H1 (cell line): ENCODE measurements around the gene MAML1. TPM values are rescaled to one million over a fixed set of nuclear protein-coding genes. Genes with fewer than 3 reads are reported as not detected.

Source experiments
- CTCF ChIA-PET: fragments of 300-600 bp; sonication (Branson Sonifier 250); formaldehyde crosslinking; loops from one replicate; lab custom pipeline; 2021; ENCODE audit not compliant: partially characterized antibody; lab: Charles Lee
- POLR2A ChIA-PET: fragments of 300-600 bp; sonication (Branson Sonifier 250); formaldehyde crosslinking; loops from one replicate; lab custom pipeline; 2021; ENCODE audit warnings: inconsistent platforms; ENCODE audit not compliant: partially characterized antibody; lab: Charles Lee
- DNase-seq, 2 experiments: peaks; one replicate each; pipeline versions ENCODE4 v3.0.0 to v3.0.0-alpha.2; 2010 to 2022; ENCODE audit warnings: low spot score in 2 of 2, low read depth in 1 of 2, mixed read lengths in 1 of 2
- FAIRE-seq: peaks from 2 replicates; lab custom pipeline; 2011; peaks lifted over from hg19 to GRCh38; lab: Jason Lieb, UNC
- H2AFZ ChIP-seq: 2 replicates; pipeline ENCODE4 v1.8.1; 2012; ENCODE audit warnings: low read length, inconsistent platforms
- H2AK5ac ChIP-seq: 2 replicates; pipeline ENCODE4 v1.6.1; 2013; ENCODE audit warnings: low read depth, low read length
- H2BK120ac ChIP-seq: replicated peaks from 2 replicates; pipeline ENCODE3; 2013; ENCODE audit warnings: low read depth, low read length, inconsistent platforms
- H2BK12ac ChIP-seq: 2 replicates; pipeline ENCODE4 v1.6.1; 2013; ENCODE audit warnings: low read depth, low read length
- H2BK15ac ChIP-seq: 2 replicates; pipeline ENCODE4 v1.6.1; 2013; ENCODE audit warnings: low read length
- H2BK20ac ChIP-seq: 2 replicates; pipeline ENCODE4 v1.6.1; 2013; ENCODE audit warnings: low read length
- H2BK5ac ChIP-seq: 2 replicates; pipeline ENCODE4 v1.6.1; 2013; ENCODE audit warnings: low read depth, low read length
- H3K14ac ChIP-seq: 2 replicates; pipeline ENCODE4 v1.6.1; 2013; ENCODE audit warnings: inconsistent platforms; ENCODE audit not compliant: insufficient read length
- H3K18ac ChIP-seq: 2 replicates; pipeline ENCODE4 v1.6.1; 2013; ENCODE audit warnings: low read length; ENCODE audit errors: extremely low read depth
- H3K23ac ChIP-seq: 2 replicates; pipeline ENCODE4 v1.6.1; 2013; ENCODE audit warnings: inconsistent platforms; ENCODE audit not compliant: insufficient read length
- H3K23me2 ChIP-seq: 2 replicates; pipeline ENCODE4 v1.6.1; 2013; ENCODE audit warnings: low read depth, low read length
- H3K27ac ChIP-seq: 2 replicates; pipeline ENCODE4 v1.6.1; 2011; ENCODE audit warnings: low read depth, low read length, inconsistent platforms
- H3K27me3 ChIP-seq, 4 experiments: replicated peaks in 1 of 4; 1 replicate in 1 of 4; 2 replicates in 3 of 4; pipeline versions ENCODE4 v1.6.1 to v1.8.1; 2011 to 2013; ENCODE audit warnings: low read length in 3 of 4, mild to moderate bottlenecking in 3 of 4, inconsistent platforms in 2 of 4, mixed read lengths in 2 of 4, moderate library complexity in 1 of 4; ENCODE audit not compliant: control insufficient read depth in 3 of 4, insufficient read depth in 3 of 4; ENCODE audit errors: extremely low read depth in 1 of 4
- H3K36me3 ChIP-seq, 4 experiments: 2 replicates each; pipeline versions ENCODE4 v1.6.1 to v1.8.1; 2011 to 2013; ENCODE audit warnings: mild to moderate bottlenecking in 4 of 4, low read length in 3 of 4, moderate library complexity in 2 of 4, control low read depth in 1 of 4, inconsistent platforms in 1 of 4; ENCODE audit not compliant: insufficient read depth in 4 of 4, control insufficient read depth in 2 of 4
- H3K4ac ChIP-seq: replicated peaks from 2 replicates; pipeline ENCODE3; 2013; ENCODE audit warnings: low read length, low read depth, mixed read lengths, inconsistent platforms; ENCODE audit not compliant: insufficient read length
- H3K4me1 ChIP-seq, 4 experiments: replicated peaks in 1 of 4; 1 replicate in 1 of 4; 2 replicates in 3 of 4; pipeline versions ENCODE4 v1.6.1 to v1.8.1; 2011 to 2013; ENCODE audit warnings: low read length in 3 of 4, inconsistent platforms in 2 of 4, mixed read lengths in 1 of 4; ENCODE audit not compliant: insufficient read depth in 4 of 4, control insufficient read depth in 3 of 4
- H3K4me2 ChIP-seq, 2 experiments: 2 replicates each; pipeline versions ENCODE4 v1.6.1 to v1.8.1; 2011 to 2013; ENCODE audit warnings: low read depth in 2 of 2, low read length in 2 of 2, control low read depth in 1 of 2, inconsistent platforms in 1 of 2, mild to moderate bottlenecking in 1 of 2; ENCODE audit not compliant: insufficient read depth in 1 of 2
- H3K4me3 ChIP-seq, 4 experiments: fragments of 200-600, 300-600 bp in 1 of 4; sonication (generic), shearing (Covaris generic), sonication (Bioruptor Twin) in 1 of 4; 2 replicates each; pipeline versions ENCODE4 v1.5.1 to v1.8.1; 2011 to 2016; ENCODE audit warnings: low read length in 4 of 4, low read depth in 3 of 4, control low read depth in 2 of 4, inconsistent platforms in 2 of 4, mild to moderate bottlenecking in 2 of 4, mixed read lengths in 1 of 4, moderate library complexity in 1 of 4; ENCODE audit not compliant: insufficient read depth in 2 of 4; ENCODE audit errors: extremely low read depth in 1 of 4
- H3K56ac ChIP-seq: replicated peaks from 2 replicates; pipeline ENCODE3; 2013; ENCODE audit warnings: low read depth, mild to moderate bottlenecking, mixed read lengths, low read length, inconsistent platforms; ENCODE audit not compliant: insufficient read length
- H3K79me1 ChIP-seq: 2 replicates; pipeline ENCODE4 v1.6.1; 2013; ENCODE audit warnings: low read depth, low read length, control low read depth
- H3K79me2 ChIP-seq, 2 experiments: 2 replicates each; pipeline versions ENCODE4 v1.6.1 to v1.8.1; 2012 to 2013; ENCODE audit warnings: low read length in 2 of 2, mild to moderate bottlenecking in 2 of 2, inconsistent platforms in 1 of 2; ENCODE audit not compliant: insufficient read depth in 2 of 2, control insufficient read depth in 1 of 2
- H3K9ac ChIP-seq, 4 experiments: replicated peaks in 1 of 4; 1 replicate in 1 of 4; 2 replicates in 3 of 4; pipeline versions ENCODE4 v1.6.1 to v1.8.1; 2011 to 2013; ENCODE audit warnings: low read depth in 3 of 4, low read length in 3 of 4, control low read depth in 2 of 4, mild to moderate bottlenecking in 2 of 4, moderate library complexity in 2 of 4, inconsistent platforms in 1 of 4; ENCODE audit errors: extremely low read depth in 1 of 4
- H3K9me3 ChIP-seq, 2 experiments: 2 replicates each; pipeline versions ENCODE4 v1.6.1 to v1.8.1; 2012 to 2013; ENCODE audit warnings: mild to moderate bottlenecking in 2 of 2, moderate library complexity in 2 of 2, control low read depth in 1 of 2, inconsistent platforms in 1 of 2, low read depth in 1 of 2, low read length in 1 of 2, mixed read lengths in 1 of 2; ENCODE audit not compliant: insufficient read depth in 2 of 2
- H4K20me1 ChIP-seq, 2 experiments: replicated peaks in 1 of 2; 2 replicates each; pipeline versions ENCODE3 to v1.8.1; 2011 to 2013; ENCODE audit warnings: inconsistent platforms in 2 of 2, low read length in 2 of 2, mild to moderate bottlenecking in 1 of 2; ENCODE audit not compliant: insufficient read depth in 2 of 2, control insufficient read depth in 1 of 2
- H4K5ac ChIP-seq: 2 replicates; pipeline ENCODE4 v1.6.1; 2013; ENCODE audit warnings: low read length, low read depth, mixed read lengths, inconsistent platforms; ENCODE audit not compliant: insufficient read length
- H4K8ac ChIP-seq: 2 replicates; pipeline ENCODE4 v1.8.0; 2013; ENCODE audit warnings: mild to moderate bottlenecking, moderate library complexity, low read length, inconsistent platforms; ENCODE audit not compliant: insufficient read depth; ENCODE audit errors: extremely low read depth
- H4K91ac ChIP-seq: replicated peaks from 2 replicates; pipeline ENCODE3; 2013; ENCODE audit warnings: low read length, mixed read lengths, inconsistent platforms; ENCODE audit not compliant: insufficient read length
- ASH2L ChIP-seq: fragments of 200-600, 300-600 bp; sonication (generic); IDR thresholded peaks from one replicate; pipeline ENCODE4 v1.7.1; 2017; ENCODE audit warnings: low read length
- EGR1 ChIP-seq: IDR thresholded peaks from 2 replicates; pipeline ENCODE4 v1.6.1; 2011; ENCODE audit warnings: low read depth, low read length, borderline replicate concordance
- GABPA ChIP-seq: IDR thresholded peaks from 2 replicates; pipeline ENCODE4 v1.6.1; 2011; ENCODE audit warnings: mild to moderate bottlenecking, low read length, moderate library complexity, borderline replicate concordance; ENCODE audit not compliant: insufficient read depth
- GTF2F1 ChIP-seq: IDR thresholded peaks from 2 replicates; pipeline ENCODE4 v1.6.1; 2012; ENCODE audit warnings: low read depth, low read length, improper control_type of control experiment, borderline replicate concordance
- JUN ChIP-seq: IDR thresholded peaks from 2 replicates; pipeline ENCODE4 v1.6.1; 2011; ENCODE audit warnings: low read depth, mild to moderate bottlenecking, improper control_type of control experiment, low read length
- RFX5 ChIP-seq: IDR thresholded peaks from 2 replicates; pipeline ENCODE4 v1.6.1; 2011; ENCODE audit warnings: low read depth, low read length, improper control_type of control experiment, borderline replicate concordance
- SIN3A ChIP-seq, 2 experiments: IDR thresholded peaks in 1 of 2; conservative IDR thresholded peaks in 1 of 2; 2 replicates each; pipeline ENCODE4 v1.6.1; 2011 to 2012; ENCODE audit warnings: low read length in 2 of 2, improper control_type of control experiment in 1 of 2, low read depth in 1 of 2, mild to moderate bottlenecking in 1 of 2
- TBP ChIP-seq: IDR thresholded peaks from 2 replicates; pipeline ENCODE4 v1.6.1; 2011; ENCODE audit warnings: low read depth, low read length, improper control_type of control experiment
- ZNF274 ChIP-seq: IDR thresholded peaks from 2 replicates; pipeline ENCODE4 v1.7.0; 2012; ENCODE audit warnings: low read length, borderline replicate concordance; ENCODE audit errors: extremely low read depth
- WGBS, 2 experiments: shearing (Covaris generic) in 1 of 2; methylation state at CpG; one replicate each; pipeline versions ENCODE4 v1.1.6 to v1.1.7; 2013 to 2015; ENCODE audit warnings: low lambda C conversion rate in 2 of 2, mixed read lengths in 2 of 2, inconsistent platforms in 1 of 2, low coverage in 1 of 2, missing lambda C conversion rate in 1 of 2; ENCODE audit not compliant: insufficient replicate concordance in 2 of 2, insufficient coverage in 1 of 2, insufficient read length in 1 of 2; ENCODE audit errors: extremely low coverage in 1 of 2, missing lambda C conversion rate in 1 of 2; 5-methylcytosine and 5-hydroxymethylcytosine counted together
- polyA plus RNA-seq, 7 experiments: library from polyadenylated mRNA; depleted of rRNA in 3 of 7; stranded (reverse) in 5 of 7; unstranded in 2 of 7; fragments of >200 nt in 5 of 7; fragments of 200-250 nt in 2 of 7; gene quantifications; 1 replicate in 5 of 7; 2 replicates in 1 of 7; 4 replicates in 1 of 7; pipeline versions ENCODE4 v1.2.1 to v1.2.3, GENCODE V29; 2011 to 2013; ENCODE audit warnings: missing spikeins in 2 of 7, mixed read lengths in 2 of 7
- total RNA-seq: library from RNA; stranded (reverse); fragmentation: NEBNext Ultra II Directional; extraction: Animal tissue kit (Norgen Biotek cat#: 25700); gene quantifications from 2 replicates; pipeline ENCODE4 v1.2.1, GENCODE V29; 2021

Gene MAML1
- total and polyA plus RNA-seq, 2 of the 8 experiments (the other 6 are each of a cell fraction or from before 2014, with no cell fraction given) = 17.1 to 41.9 TPM

DNA sequence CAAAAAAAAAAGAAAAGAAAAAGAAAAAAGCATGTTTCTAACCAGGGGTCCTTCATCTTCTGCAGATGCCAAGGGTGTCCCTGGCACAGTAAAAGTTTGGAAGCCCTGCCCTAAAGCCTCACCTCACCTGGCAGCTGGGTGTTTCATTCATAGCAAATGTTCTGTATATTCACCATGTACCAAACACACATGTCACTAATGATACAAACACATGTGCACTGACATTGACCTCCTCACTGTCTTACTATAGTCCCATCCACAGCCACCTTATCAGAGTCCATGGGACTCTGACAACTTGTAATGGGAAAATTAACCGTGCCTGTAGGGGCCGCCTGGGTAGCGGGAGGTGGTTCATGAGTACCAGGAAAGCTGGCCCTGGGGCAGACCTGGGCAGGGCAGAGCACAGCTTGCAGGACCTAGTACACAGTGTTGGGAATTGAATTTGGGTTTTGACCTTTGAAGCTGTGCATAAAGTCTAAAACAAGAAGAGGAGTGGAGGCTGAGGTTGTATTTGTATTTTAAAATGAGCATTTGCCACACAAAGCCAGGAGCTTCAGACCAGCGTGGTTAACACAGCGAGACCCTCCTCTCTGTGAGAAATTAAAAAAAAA is 80.5 kb downstream of the MAML1 start:
- Histone ChIP-seq H3K9ac (no peak overlapping the region), H3K23ac (no peak overlapping the region), H3K4me2 (peak overlapping the region in 1 of 2 experiments; percentile 42; a peak in 1 of 4 replicates), H3K4me1 (peaks cover 0 to 10% (median 6%) of the 10 kb centered on the region in 4 experiments; a peak in 6 of 7 replicates), H2BK20ac (0 out of 2 replicates have a peak overlapping the region, but pooled peaks have one; percentile 61), H4K5ac (no peak overlapping the region), H4K8ac (no peak overlapping the region), H2AK5ac (no peak overlapping the region), H3K27ac (no peak overlapping the region), H2BK15ac (no peak overlapping the region), H2AFZ (no peak overlapping the region), H3K4ac (no peak overlapping the region), H3K79me2 (no peaks in the 10 kb centered on the region; a peak in 1 of 4 replicates), H3K9me3 (no peaks in the 10 kb centered on the region), H2BK5ac (no peak overlapping the region), H3K79me1 (no peaks in the 10 kb centered on the region), H4K91ac (no peak overlapping the region), H3K23me2 (peaks cover 9% of the 10 kb centered on the region; the same call in 1 of the 2 replicates), H3K27me3 (peaks cover 0 to 5% (median 2%) of the 10 kb centered on the region in 4 experiments; a peak in 2 of 7 replicates), H3K56ac (no peak overlapping the region), H3K36me3 (peaks cover 0 to 5% (median 0%) of the 10 kb centered on the region in 4 experiments; a peak in 1 of 8 replicates), H3K14ac (no peak overlapping the region), H3K18ac (peak overlapping the region; percentile 32; the same call in 1 of the 2 replicates), H3K4me3 (no peak overlapping the region), H2BK120ac (no peak overlapping the region), H4K20me1 (no peaks in the 10 kb centered on the region)
- FAIRE-seq (no peak), DNase-seq (no peak)
- ChIA-PET POLR2A (interaction anchor here (0.6 to 12.6 kb wide), 3 partner anchors 12 to 198 kb away, joined by 3 to 207 read pairs (median 5); partner anchors contain the start of genes LTC4S and MGAT4B), CTCF (interaction anchor here (0.6 to 2.8 kb wide), 5 partner anchors 9 to 219 kb away, joined by 3 to 23 read pairs (median 3); no protein-coding TSS in a partner anchor)
- 80% methylated on average over 5 of the region's 5 CpGs; no CpG with 5 or more reads in 1 of the 2 experiments for WGBS, 2 experiments
- no peak for TF ChIP-seq ASH2L
- no peak for TF ChIP-seq ZNF274
- no peak for TF ChIP-seq TBP
- TF ChIP-seq JUN = no peak
- no peak for TF ChIP-seq GABPA
- TF ChIP-seq EGR1 = no peak
- TF ChIP-seq GTF2F1 = no peak
- no peak for TF ChIP-seq RFX5
- TF ChIP-seq SIN3A (conservative IDR thresholded peaks at IDR 0.05 in 1 of 2, IDR thresholded peaks at IDR 0.05 in 1 of 2; ENCODE audit: low read depth in 1 of 2, low read length in 2 of 2) = no peak
- TF ChIP-seq, all 59 proteins: peak for 0
- no peak overlapping the region for H2BK12ac ChIP-seq
